WTC11 (cell line): ENCODE data around the gene AP3B2. TPM values are rescaled to one million over a fixed set of nuclear protein-coding genes. Genes with fewer than 3 reads are reported as not detected.

ENCODE experiments used
- ATAC-seq: fragments of 200-7000 bp; cut with Tn5 transposase; 2 replicates; pipeline ENCODE4 v1.10.0; 2021; ENCODE audit warnings: mild to moderate bottlenecking, moderate library complexity
- CTCF ChIA-PET: fragments of 300-600 bp; sonication (Branson Sonifier 250); formaldehyde crosslinking; loops from one replicate; lab custom pipeline; 2021; ENCODE audit warnings: antibody characterized with exemption; lab: Charles Lee
- POLR2A ChIA-PET: fragments of 350-600 bp; sonication (Branson Sonifier 250); formaldehyde crosslinking; loops from one replicate; lab custom pipeline; 2021; ENCODE audit warnings: antibody characterized with exemption; lab: Charles Lee
- DNase-seq: peaks from one replicate; pipeline ENCODE4 v3.0.0; 2021; ENCODE audit warnings: low spot score
- H3K27ac Mint-ChIP-seq: 2 replicates; pipeline ENCODE4 v1.8.0; 2021; ENCODE audit warnings: mixed read lengths
- H3K27me3 Mint-ChIP-seq: 2 replicates; pipeline ENCODE4 v1.8.0; 2021; ENCODE audit warnings: low read depth, mild to moderate bottlenecking, moderate library complexity, mixed read lengths
- H3K36me3 Mint-ChIP-seq: 2 replicates; pipeline ENCODE4 v1.8.0; 2021; ENCODE audit warnings: mixed read lengths
- H3K4me1 Mint-ChIP-seq: 2 replicates; pipeline ENCODE4 v1.8.0; 2022; ENCODE audit warnings: mixed read lengths
- H3K4me3 Mint-ChIP-seq: 2 replicates; pipeline ENCODE4 v1.8.0; 2021; ENCODE audit warnings: mild to moderate bottlenecking, moderate library complexity, mixed read lengths
- H3K9me3 Mint-ChIP-seq: 2 replicates; pipeline ENCODE4 v1.8.0; 2021; ENCODE audit warnings: mixed read lengths
- CBFB ChIP-seq: sonication (generic); formaldehyde crosslinking; IDR thresholded peaks from 2 replicates; pipeline ENCODE4 v1.8.1; 2022; ENCODE audit warnings: mild to moderate bottlenecking, low read depth, missing genetic modification reagents
- ELF4 ChIP-seq: sonication (generic); formaldehyde crosslinking; IDR thresholded peaks from 2 replicates; pipeline ENCODE4 v1.8.1; 2022; ENCODE audit warnings: low read depth, mild to moderate bottlenecking, moderate library complexity, missing genetic modification reagents
- ESRRA ChIP-seq: sonication (generic); formaldehyde crosslinking; IDR thresholded peaks from 2 replicates; pipeline ENCODE4 v1.8.1; 2022; ENCODE audit warnings: mild to moderate bottlenecking, missing genetic modification reagents, borderline replicate concordance
- HMGA2 ChIP-seq: fragments of 250-450 bp; sonication (Bioruptor Pico); IDR thresholded peaks from 2 replicates; pipeline ENCODE4 v1.4.0; 2021; ENCODE audit warnings: mild to moderate bottlenecking, moderate library complexity
- JUN ChIP-seq: sonication (generic); formaldehyde crosslinking; IDR thresholded peaks from 2 replicates; pipeline ENCODE4 v1.8.0; 2023; ENCODE audit warnings: mild to moderate bottlenecking, missing genetic modification reagents
- MXD4 ChIP-seq: fragments of 250-450 bp; sonication (Bioruptor Pico); IDR thresholded peaks from 2 replicates; pipeline ENCODE4 v1.8.0; 2021; ENCODE audit warnings: mild to moderate bottlenecking, moderate library complexity, borderline replicate concordance
- NFYB ChIP-seq: sonication (generic); formaldehyde crosslinking; conservative IDR thresholded peaks from 2 replicates; pipeline ENCODE4 v1.8.0; 2022; ENCODE audit warnings: low read depth, missing genetic modification reagents
- OVOL2 ChIP-seq: fragments of 250-450 bp; sonication (Bioruptor Pico); IDR thresholded peaks from 2 replicates; pipeline ENCODE4 v1.9.0; 2021; ENCODE audit warnings: mild to moderate bottlenecking, borderline replicate concordance
- SMAD3 ChIP-seq: sonication (generic); formaldehyde crosslinking; IDR thresholded peaks from 2 replicates; pipeline ENCODE4 v1.8.0; 2022; ENCODE audit warnings: missing genetic modification reagents, mild to moderate bottlenecking, borderline replicate concordance
- SMAD4 ChIP-seq: sonication (generic); formaldehyde crosslinking; IDR thresholded peaks from 2 replicates; pipeline ENCODE4 v1.8.0; 2022; ENCODE audit warnings: mild to moderate bottlenecking, missing genetic modification reagents
- ZBTB21 ChIP-seq: sonication (generic); formaldehyde crosslinking; IDR thresholded peaks from 2 replicates; pipeline ENCODE4 v1.8.1; 2023; ENCODE audit warnings: mild to moderate bottlenecking, missing genetic modification reagents, borderline replicate concordance
- ZNF232 ChIP-seq: sonication (generic); formaldehyde crosslinking; IDR thresholded peaks from 2 replicates; pipeline ENCODE4 v1.8.0; 2022; ENCODE audit warnings: mild to moderate bottlenecking, missing genetic modification reagents
- total RNA-seq: library from RNA; stranded (reverse); gene quantifications from 3 replicates; pipeline ENCODE4 v1.2.3, GENCODE V29; 2021
- TF ChIP-seq, protein P1 (sequence below): sonication (generic); formaldehyde crosslinking; IDR thresholded peaks from 2 replicates; pipeline ENCODE4 v1.8.1; 2022; ENCODE audit warnings: mild to moderate bottlenecking, missing genetic modification reagents, moderate library complexity, borderline replicate concordance
- TF ChIP-seq, protein P2 (sequence below): sonication (generic); formaldehyde crosslinking; IDR thresholded peaks from 2 replicates; pipeline ENCODE4 v1.8.0; 2023; ENCODE audit warnings: mild to moderate bottlenecking, missing genetic modification reagents
- TF ChIP-seq, protein P3 (sequence below): sonication (generic); formaldehyde crosslinking; IDR thresholded peaks from 2 replicates; pipeline ENCODE4 v1.8.1; 2023; ENCODE audit warnings: mild to moderate bottlenecking, missing genetic modification reagents
- TF ChIP-seq, protein P4 (sequence below): sonication (generic); formaldehyde crosslinking; IDR thresholded peaks from 2 replicates; pipeline ENCODE4 v1.8.1; 2023; ENCODE audit warnings: mild to moderate bottlenecking, moderate library complexity, missing genetic modification reagents
- TF ChIP-seq, protein P5 (sequence below): sonication (generic); formaldehyde crosslinking; IDR thresholded peaks from 2 replicates; pipeline ENCODE4 v1.8.0; 2023; ENCODE audit warnings: missing genetic modification reagents, mild to moderate bottlenecking, borderline replicate concordance
- TF ChIP-seq, protein P6 (sequence below): sonication (generic); formaldehyde crosslinking; IDR thresholded peaks from 2 replicates; pipeline ENCODE4 v1.8.0; 2022; ENCODE audit warnings: mild to moderate bottlenecking, missing genetic modification reagents
- TF ChIP-seq, protein P7 (sequence below): sonication (generic); formaldehyde crosslinking; IDR thresholded peaks from 2 replicates; pipeline ENCODE4 v1.8.1; 2022; ENCODE audit warnings: mild to moderate bottlenecking, moderate library complexity, missing genetic modification reagents

The AP3B2 gene
- total RNA-seq, 1 experiment from 2014 or later = 17.7 TPM

DNA sequence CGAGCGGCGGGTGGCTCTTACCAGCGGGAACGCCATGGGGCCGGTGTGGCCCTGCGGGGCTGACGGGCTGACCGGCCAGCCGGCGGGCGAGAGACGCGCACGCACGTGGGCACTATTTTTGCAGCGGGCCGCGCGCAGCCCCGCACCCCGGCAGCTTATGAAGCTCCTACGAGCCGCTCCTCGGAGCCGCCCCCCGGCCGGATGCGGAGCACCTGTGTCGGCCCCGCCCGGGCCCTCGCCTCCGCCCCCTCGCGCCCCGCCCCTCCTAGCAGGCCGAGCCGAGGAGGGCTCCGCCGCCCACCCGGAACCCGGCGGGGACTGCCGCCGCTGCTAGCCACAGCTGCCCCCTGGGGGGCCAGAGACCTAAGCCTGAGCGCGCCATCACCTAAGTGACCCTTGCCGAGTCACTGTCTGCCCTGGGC, 61.8 kb downstream of the AP3B2 start:
- ChIA-PET CTCF (interaction anchor here (0.8 to 1.6 kb wide), 8 partner anchors 26 to 202 kb away, joined by 3 to 8 read pairs (median 4); partner anchors contain the start of gene RPS17), POLR2A (no interaction called here)
- Mint-ChIP-seq H3K27me3 (peaks cover 76% of the 10 kb centered on the region), H3K36me3 (no peaks in the 10 kb centered on the region), H3K9me3 (no peaks in the 10 kb centered on the region), H3K4me3 (peak overlapping the region; percentile 66), H3K4me1 (peaks cover 19% of the 10 kb centered on the region), H3K27ac (no peak overlapping the region)
- TF ChIP-seq, protein P1, sequence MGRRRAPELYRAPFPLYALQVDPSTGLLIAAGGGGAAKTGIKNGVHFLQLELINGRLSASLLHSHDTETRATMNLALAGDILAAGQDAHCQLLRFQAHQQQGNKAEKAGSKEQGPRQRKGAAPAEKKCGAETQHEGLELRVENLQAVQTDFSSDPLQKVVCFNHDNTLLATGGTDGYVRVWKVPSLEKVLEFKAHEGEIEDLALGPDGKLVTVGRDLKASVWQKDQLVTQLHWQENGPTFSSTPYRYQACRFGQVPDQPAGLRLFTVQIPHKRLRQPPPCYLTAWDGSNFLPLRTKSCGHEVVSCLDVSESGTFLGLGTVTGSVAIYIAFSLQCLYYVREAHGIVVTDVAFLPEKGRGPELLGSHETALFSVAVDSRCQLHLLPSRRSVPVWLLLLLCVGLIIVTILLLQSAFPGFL (CRISPR knock-in tag) = no peak
- TF ChIP-seq MXD4 (no peak), ESRRA (CRISPR knock-in tag) (no peak), JUN (CRISPR knock-in tag) (no peak), ZBTB21 (CRISPR knock-in tag) (no peak), OVOL2 (no peak)
- DNase-seq (peak; percentile 68), ATAC-seq (peak; percentile 47)

DNA sequence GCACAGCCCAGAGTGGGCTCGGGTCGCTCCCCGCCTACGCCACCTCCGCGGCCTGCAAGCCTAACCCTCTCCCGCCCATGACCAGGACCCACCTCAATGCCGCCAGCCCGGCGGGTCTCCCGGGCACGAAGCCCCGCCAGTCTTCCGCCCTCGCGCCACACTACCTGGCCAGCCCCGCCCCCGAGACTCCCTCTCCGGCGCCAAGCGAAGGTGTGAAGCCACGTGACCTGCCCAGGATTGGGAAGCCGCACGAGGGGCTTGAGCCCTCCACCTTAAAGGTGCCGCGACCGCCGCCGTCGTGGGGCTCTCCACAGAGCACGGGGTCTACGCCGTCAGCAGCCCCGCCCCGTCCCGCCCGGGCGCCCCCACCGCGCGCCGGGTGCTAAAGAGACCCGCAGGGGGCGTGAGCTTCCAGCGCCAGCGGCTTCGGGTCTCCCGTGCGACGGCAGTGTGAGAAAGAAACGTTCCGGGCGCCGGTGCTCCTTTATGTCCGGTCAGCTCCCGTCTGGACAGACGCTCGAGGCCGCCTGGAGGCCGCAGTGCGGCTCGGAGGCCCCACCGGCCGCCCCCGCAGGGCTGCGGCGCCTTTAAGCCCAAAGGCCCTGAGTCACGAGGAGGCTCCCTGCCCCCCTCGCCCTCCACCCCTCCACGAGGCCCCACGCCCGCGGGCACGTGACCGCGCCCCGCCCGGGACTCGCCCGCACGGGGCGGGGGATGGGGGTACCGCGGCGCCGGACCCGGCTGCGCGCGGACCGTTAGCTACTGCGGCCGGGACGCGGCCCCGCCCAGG, 62.4 kb downstream of the AP3B2 start, which contains the start of gene CPEB1:
CPEB1 (minus strand) TSS at position 319 of the 790 bp plus-strand sequence. CDS start 18,904 bp downstream, outside the sequence.
- DNase-seq = peak; percentile 49
- ChIA-PET POLR2A (no interaction called here), CTCF (interaction anchor here (0.7 to 1.6 kb wide), 9 partner anchors 25 to 543 kb away, joined by 3 to 8 read pairs (median 4); partner anchors contain the start of gene RPS17)
- Mint-ChIP-seq H3K4me3 (peak within 1 kb of the TSS; percentile 66), H3K27me3 (peaks cover 71% of the 10 kb centered on the region), H3K4me1 (peaks cover 19% of the 10 kb centered on the region), H3K9me3 (no peaks in the 10 kb centered on the region), H3K36me3 (no peaks in the 10 kb centered on the region), H3K27ac (no peak within 1 kb of the TSS)
- peak; percentile 10 for ATAC-seq
- 0 out of 2 replicates have a peak, but pooled peaks have one; percentile 52 for TF ChIP-seq ELF4 (CRISPR knock-in tag)
- TF ChIP-seq, protein P2, sequence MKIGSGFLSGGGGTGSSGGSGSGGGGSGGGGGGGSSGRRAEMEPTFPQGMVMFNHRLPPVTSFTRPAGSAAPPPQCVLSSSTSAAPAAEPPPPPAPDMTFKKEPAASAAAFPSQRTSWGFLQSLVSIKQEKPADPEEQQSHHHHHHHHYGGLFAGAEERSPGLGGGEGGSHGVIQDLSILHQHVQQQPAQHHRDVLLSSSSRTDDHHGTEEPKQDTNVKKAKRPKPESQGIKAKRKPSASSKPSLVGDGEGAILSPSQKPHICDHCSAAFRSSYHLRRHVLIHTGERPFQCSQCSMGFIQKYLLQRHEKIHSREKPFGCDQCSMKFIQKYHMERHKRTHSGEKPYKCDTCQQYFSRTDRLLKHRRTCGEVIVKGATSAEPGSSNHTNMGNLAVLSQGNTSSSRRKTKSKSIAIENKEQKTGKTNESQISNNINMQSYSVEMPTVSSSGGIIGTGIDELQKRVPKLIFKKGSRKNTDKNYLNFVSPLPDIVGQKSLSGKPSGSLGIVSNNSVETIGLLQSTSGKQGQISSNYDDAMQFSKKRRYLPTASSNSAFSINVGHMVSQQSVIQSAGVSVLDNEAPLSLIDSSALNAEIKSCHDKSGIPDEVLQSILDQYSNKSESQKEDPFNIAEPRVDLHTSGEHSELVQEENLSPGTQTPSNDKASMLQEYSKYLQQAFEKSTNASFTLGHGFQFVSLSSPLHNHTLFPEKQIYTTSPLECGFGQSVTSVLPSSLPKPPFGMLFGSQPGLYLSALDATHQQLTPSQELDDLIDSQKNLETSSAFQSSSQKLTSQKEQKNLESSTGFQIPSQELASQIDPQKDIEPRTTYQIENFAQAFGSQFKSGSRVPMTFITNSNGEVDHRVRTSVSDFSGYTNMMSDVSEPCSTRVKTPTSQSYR (CRISPR knock-in tag) = peak; percentile 26; the same call in 1 of the 2 replicates
- TF ChIP-seq SMAD4 (CRISPR knock-in tag) = peak; percentile 63; the same call in 1 of the 2 replicates
- no peak for TF ChIP-seq SMAD3 (CRISPR knock-in tag)
- TF ChIP-seq, protein P3, sequence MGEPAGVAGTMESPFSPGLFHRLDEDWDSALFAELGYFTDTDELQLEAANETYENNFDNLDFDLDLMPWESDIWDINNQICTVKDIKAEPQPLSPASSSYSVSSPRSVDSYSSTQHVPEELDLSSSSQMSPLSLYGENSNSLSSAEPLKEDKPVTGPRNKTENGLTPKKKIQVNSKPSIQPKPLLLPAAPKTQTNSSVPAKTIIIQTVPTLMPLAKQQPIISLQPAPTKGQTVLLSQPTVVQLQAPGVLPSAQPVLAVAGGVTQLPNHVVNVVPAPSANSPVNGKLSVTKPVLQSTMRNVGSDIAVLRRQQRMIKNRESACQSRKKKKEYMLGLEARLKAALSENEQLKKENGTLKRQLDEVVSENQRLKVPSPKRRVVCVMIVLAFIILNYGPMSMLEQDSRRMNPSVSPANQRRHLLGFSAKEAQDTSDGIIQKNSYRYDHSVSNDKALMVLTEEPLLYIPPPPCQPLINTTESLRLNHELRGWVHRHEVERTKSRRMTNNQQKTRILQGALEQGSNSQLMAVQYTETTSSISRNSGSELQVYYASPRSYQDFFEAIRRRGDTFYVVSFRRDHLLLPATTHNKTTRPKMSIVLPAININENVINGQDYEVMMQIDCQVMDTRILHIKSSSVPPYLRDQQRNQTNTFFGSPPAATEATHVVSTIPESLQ = no peak
- TF ChIP-seq, protein P4, sequence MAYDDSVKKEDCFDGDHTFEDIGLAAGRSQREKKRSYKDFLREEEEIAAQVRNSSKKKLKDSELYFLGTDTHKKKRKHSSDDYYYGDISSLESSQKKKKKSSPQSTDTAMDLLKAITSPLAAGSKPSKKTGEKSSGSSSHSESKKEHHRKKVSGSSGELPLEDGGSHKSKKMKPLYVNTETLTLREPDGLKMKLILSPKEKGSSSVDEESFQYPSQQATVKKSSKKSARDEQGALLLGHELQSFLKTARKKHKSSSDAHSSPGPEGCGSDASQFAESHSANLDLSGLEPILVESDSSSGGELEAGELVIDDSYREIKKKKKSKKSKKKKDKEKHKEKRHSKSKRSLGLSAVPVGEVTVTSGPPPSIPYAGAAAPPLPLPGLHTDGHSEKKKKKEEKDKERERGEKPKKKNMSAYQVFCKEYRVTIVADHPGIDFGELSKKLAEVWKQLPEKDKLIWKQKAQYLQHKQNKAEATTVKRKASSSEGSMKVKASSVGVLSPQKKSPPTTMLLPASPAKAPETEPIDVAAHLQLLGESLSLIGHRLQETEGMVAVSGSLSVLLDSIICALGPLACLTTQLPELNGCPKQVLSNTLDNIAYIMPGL (CRISPR knock-in tag) = peak; percentile 15; the same call in 1 of the 2 replicates
- 0 out of 2 replicates have a peak, but pooled peaks have one; percentile 9 for TF ChIP-seq NFYB (CRISPR knock-in tag)
- TF ChIP-seq, protein P5, sequence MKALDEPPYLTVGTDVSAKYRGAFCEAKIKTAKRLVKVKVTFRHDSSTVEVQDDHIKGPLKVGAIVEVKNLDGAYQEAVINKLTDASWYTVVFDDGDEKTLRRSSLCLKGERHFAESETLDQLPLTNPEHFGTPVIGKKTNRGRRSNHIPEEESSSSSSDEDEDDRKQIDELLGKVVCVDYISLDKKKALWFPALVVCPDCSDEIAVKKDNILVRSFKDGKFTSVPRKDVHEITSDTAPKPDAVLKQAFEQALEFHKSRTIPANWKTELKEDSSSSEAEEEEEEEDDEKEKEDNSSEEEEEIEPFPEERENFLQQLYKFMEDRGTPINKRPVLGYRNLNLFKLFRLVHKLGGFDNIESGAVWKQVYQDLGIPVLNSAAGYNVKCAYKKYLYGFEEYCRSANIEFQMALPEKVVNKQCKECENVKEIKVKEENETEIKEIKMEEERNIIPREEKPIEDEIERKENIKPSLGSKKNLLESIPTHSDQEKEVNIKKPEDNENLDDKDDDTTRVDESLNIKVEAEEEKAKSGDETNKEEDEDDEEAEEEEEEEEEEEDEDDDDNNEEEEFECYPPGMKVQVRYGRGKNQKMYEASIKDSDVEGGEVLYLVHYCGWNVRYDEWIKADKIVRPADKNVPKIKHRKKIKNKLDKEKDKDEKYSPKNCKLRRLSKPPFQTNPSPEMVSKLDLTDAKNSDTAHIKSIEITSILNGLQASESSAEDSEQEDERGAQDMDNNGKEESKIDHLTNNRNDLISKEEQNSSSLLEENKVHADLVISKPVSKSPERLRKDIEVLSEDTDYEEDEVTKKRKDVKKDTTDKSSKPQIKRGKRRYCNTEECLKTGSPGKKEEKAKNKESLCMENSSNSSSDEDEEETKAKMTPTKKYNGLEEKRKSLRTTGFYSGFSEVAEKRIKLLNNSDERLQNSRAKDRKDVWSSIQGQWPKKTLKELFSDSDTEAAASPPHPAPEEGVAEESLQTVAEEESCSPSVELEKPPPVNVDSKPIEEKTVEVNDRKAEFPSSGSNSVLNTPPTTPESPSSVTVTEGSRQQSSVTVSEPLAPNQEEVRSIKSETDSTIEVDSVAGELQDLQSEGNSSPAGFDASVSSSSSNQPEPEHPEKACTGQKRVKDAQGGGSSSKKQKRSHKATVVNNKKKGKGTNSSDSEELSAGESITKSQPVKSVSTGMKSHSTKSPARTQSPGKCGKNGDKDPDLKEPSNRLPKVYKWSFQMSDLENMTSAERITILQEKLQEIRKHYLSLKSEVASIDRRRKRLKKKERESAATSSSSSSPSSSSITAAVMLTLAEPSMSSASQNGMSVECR (CRISPR knock-in tag) = peak; percentile 90; the same call in 1 of the 2 replicates
- TF ChIP-seq JUN (CRISPR knock-in tag) = no peak
- TF ChIP-seq CBFB (CRISPR knock-in tag) = no peak
- no peak for TF ChIP-seq HMGA2
- peak; percentile 83; the same call in 1 of the 2 replicates for TF ChIP-seq ZNF232 (CRISPR knock-in tag)
- TF ChIP-seq, protein P6, sequence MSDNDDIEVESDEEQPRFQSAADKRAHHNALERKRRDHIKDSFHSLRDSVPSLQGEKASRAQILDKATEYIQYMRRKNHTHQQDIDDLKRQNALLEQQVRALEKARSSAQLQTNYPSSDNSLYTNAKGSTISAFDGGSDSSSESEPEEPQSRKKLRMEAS (CRISPR knock-in tag) = peak; percentile 97
- TF ChIP-seq, protein P7, sequence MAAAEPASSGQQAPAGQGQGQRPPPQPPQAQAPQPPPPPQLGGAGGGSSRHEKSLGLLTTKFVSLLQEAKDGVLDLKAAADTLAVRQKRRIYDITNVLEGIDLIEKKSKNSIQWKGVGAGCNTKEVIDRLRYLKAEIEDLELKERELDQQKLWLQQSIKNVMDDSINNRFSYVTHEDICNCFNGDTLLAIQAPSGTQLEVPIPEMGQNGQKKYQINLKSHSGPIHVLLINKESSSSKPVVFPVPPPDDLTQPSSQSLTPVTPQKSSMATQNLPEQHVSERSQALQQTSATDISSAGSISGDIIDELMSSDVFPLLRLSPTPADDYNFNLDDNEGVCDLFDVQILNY (CRISPR knock-in tag) = 0 out of 2 replicates have a peak, but pooled peaks have one; percentile 51
